ENCODE data around the gene ENAH. TPM values are rescaled to one million over a fixed set of nuclear protein-coding genes. Genes with fewer than 3 reads are reported as not detected.
A peak's percentile ranks its signal among the peaks of the same experiment; 100 is the strongest.

ENAH gene
- total RNA-seq, 4 donors from 2014 or later = 198 to 229 (median 201) TPM

- Histone ChIP-seq H3K9me3 (no peaks in the 10 kb centered on the region), H3K36me3 (no peaks in the 10 kb centered on the region), H3K27ac (replicated peaks in 1 of 4) (peak overlapping the region; percentile 3 to 46 (median 16)), H3K4me3 (no peak overlapping the region), H3K27me3 (no peaks in the 10 kb centered on the region), H3K4me1 (peaks cover 40 to 69% (median 63%) of the 10 kb centered on the region in 4 donors)
- intact Hi-C loops (cut with DNase I) = no loop called here
- DNase-seq (ENCODE audit: extremely low spot score) = no peak
- TF ChIP-seq POLR2A (IDR thresholded peaks at IDR 0.05; ENCODE audit: low read depth) = no peak
- no peak for TF ChIP-seq EP300 (IDR thresholded peaks at IDR 0.05)
- no peak for TF ChIP-seq POLR2AphosphoS5 (IDR thresholded peaks at IDR 0.05)
- no peak for TF ChIP-seq CTCF (IDR thresholded peaks at IDR 0.05)
Observed at GRCh38 chr1:225603538-225604354, 49.2 kb downstream of the ENAH start.

- Histone ChIP-seq H3K4me1 (peaks cover 38 to 71% (median 63%) of the 10 kb centered on the region in 4 donors), H3K9me3 (no peaks in the 10 kb centered on the region), H3K27me3 (no peaks in the 10 kb centered on the region), H3K4me3 (no peak overlapping the region), H3K36me3 (no peaks in the 10 kb centered on the region), H3K27ac (replicated peaks in 1 of 4) (peak overlapping the region in 1 of 4 donors; percentile 16)
- TF ChIP-seq EP300 (IDR thresholded peaks at IDR 0.05) (no peak), POLR2AphosphoS5 (IDR thresholded peaks at IDR 0.05) (no peak), POLR2A (IDR thresholded peaks at IDR 0.05; ENCODE audit: low read depth) (no peak), CTCF (IDR thresholded peaks at IDR 0.05) (no peak)
- intact Hi-C loops (cut with DNase I) = no loop called here
- 41% methylated on average over 1 of the region's 1 CpG for WGBS
- DNase-seq (ENCODE audit: extremely low spot score) = no peak
Observed at GRCh38 chr1:225602590-225603206, 50.2 kb downstream of the ENAH start.

GRCh38 chr1:225601902-225602589, 50.9 kb downstream of the ENAH start:
- Histone ChIP-seq H3K9me3 (no peaks in the 10 kb centered on the region), H3K27me3 (no peaks in the 10 kb centered on the region), H3K27ac (replicated peaks in 1 of 4) (peak overlapping the region in 1 of 4 donors; percentile 16), H3K36me3 (no peaks in the 10 kb centered on the region), H3K4me1 (peaks cover 32 to 64% (median 62%) of the 10 kb centered on the region in 4 donors), H3K4me3 (no peak overlapping the region)
- 61% methylated on average over 3 of the region's 3 CpGs for WGBS
- TF ChIP-seq CTCF (IDR thresholded peaks at IDR 0.05) (no peak), EP300 (IDR thresholded peaks at IDR 0.05) (no peak)
- intact Hi-C loops (cut with DNase I) = no loop called here
- DNase-seq (ENCODE audit: extremely low spot score) = no peak

- intact Hi-C loops (cut with DNase I) = no loop called here
- Histone ChIP-seq H3K4me3 (no peak overlapping the region), H3K4me1 (peaks cover 40 to 63% (median 60%) of the 10 kb centered on the region in 4 donors), H3K27ac (replicated peaks in 1 of 4) (peak overlapping the region in 2 of 4 donors; percentile 21 to 38), H3K9me3 (no peaks in the 10 kb centered on the region), H3K27me3 (no peaks in the 10 kb centered on the region), H3K36me3 (no peaks in the 10 kb centered on the region)
- TF ChIP-seq CTCF (IDR thresholded peaks at IDR 0.05) = no peak
- no peak for TF ChIP-seq EP300 (IDR thresholded peaks at IDR 0.05)
- TF ChIP-seq POLR2A (IDR thresholded peaks at IDR 0.05; ENCODE audit: low read depth) = no peak
- TF ChIP-seq POLR2AphosphoS5 (IDR thresholded peaks at IDR 0.05) = no peak
- DNase-seq (ENCODE audit: extremely low spot score) = no peak
- WGBS = 64% methylated on average over 2 of the region's 2 CpGs
Observed at GRCh38 chr1:225598847-225599246, 54.1 kb downstream of the ENAH start.
